OCI-LY7 (cell line): ENCODE measurements around the gene HERC6. TPM values are rescaled to one million over a fixed set of nuclear protein-coding genes. Genes with fewer than 3 reads are reported as not detected.
"Not testable (repeated sequence)": the region's sequence is repeated elsewhere in the genome, so short reads cannot be mapped to it uniquely, and the experiment has no call there.

ENCODE experiments used
- BruUV-seq: library from RNA; stranded (reverse); fragments of 400-500 nt; replicated peaks from 2 replicates; lab custom pipeline; 2021; lab: Mats Ljungman, UMichigan
- CTCF ChIA-PET: fragments of 300-600 bp; sonication (Branson Sonifier 250); formaldehyde crosslinking; loops from one replicate; lab custom pipeline; 2022; ENCODE audit warnings: antibody characterized with exemption; ENCODE audit not compliant: unreplicated experiment; lab: Charles Lee
- POLR2A ChIA-PET: fragments of 300-600 bp; sonication (Branson Sonifier 250); formaldehyde crosslinking; loops from one replicate; lab custom pipeline; 2022; ENCODE audit warnings: antibody characterized with exemption; lab: Charles Lee
- DNase-seq: peaks from one replicate; pipeline ENCODE4 v3.0.0-alpha.2; 2015; ENCODE audit warnings: low spot score
- H2AFZ ChIP-seq: fragments of 200-600 bp; sonication (generic), shearing (Covaris generic); 2 replicates; pipeline ENCODE4 v1.6.1; 2014; ENCODE audit warnings: mild to moderate bottlenecking, antibody characterized with exemption, low read length, moderate library complexity
- H3K27ac ChIP-seq: fragments of 200-600 bp; sonication (generic); 2 replicates; pipeline ENCODE4 v1.5.1; 2014; ENCODE audit warnings: mixed run types, low read depth, mild to moderate bottlenecking, moderate library complexity, low read length, inconsistent platforms; ENCODE audit not compliant: poor library complexity, severe bottlenecking
- H3K36me3 ChIP-seq: fragments of 200-600 bp; sonication (generic); 2 replicates; pipeline ENCODE4 v1.6.1; 2014; ENCODE audit warnings: mild to moderate bottlenecking, antibody characterized with exemption, low read length, moderate library complexity, mixed read lengths; ENCODE audit not compliant: insufficient read depth
- H3K4me1 ChIP-seq: fragments of 200-600 bp; sonication (generic); 2 replicates; pipeline ENCODE4 v1.5.1; 2014; ENCODE audit warnings: mild to moderate bottlenecking, low read length; ENCODE audit not compliant: insufficient read depth, poor library complexity, severe bottlenecking
- H3K4me2 ChIP-seq: fragments of 200-600 bp; sonication (generic); 2 replicates; pipeline ENCODE4 v1.6.1; 2014; ENCODE audit warnings: mild to moderate bottlenecking, low read length
- H3K4me3 ChIP-seq: fragments of 200-600 bp; sonication (generic); 2 replicates; pipeline ENCODE4 v1.5.1; 2014; ENCODE audit warnings: mild to moderate bottlenecking, low read depth, low read length; ENCODE audit not compliant: poor library complexity, severe bottlenecking
- H3K79me2 ChIP-seq: fragments of 200-600 bp; sonication (generic); 2 replicates; pipeline ENCODE4 v1.6.1; 2016; ENCODE audit warnings: low read depth, mild to moderate bottlenecking, low read length, moderate library complexity, mixed read lengths; ENCODE audit not compliant: insufficient read depth
- H3K9me2 ChIP-seq: fragments of 200-600 bp; sonication (generic); 2 replicates; pipeline ENCODE4 v1.6.1; 2016; ENCODE audit warnings: mild to moderate bottlenecking, low read length, mixed read lengths; ENCODE audit not compliant: insufficient read depth
- H3K9me3 ChIP-seq: fragments of 200-600 bp; sonication (generic); 2 replicates; pipeline ENCODE4 v1.6.1; 2014; ENCODE audit warnings: mild to moderate bottlenecking, mixed run types, low read length, mixed read lengths
- H4K20me1 ChIP-seq: fragments of 200-600 bp; sonication (generic); 2 replicates; pipeline ENCODE4 v1.6.1; 2014; ENCODE audit warnings: mild to moderate bottlenecking, antibody characterized with exemption, low read length, moderate library complexity, mixed read lengths; ENCODE audit not compliant: insufficient read depth
- CTCF ChIP-seq: fragments of 200-600 bp; sonication (generic); conservative IDR thresholded peaks from 2 replicates; pipeline ENCODE4 v1.5.1; 2014; ENCODE audit warnings: mild to moderate bottlenecking, antibody characterized with exemption, low read length, moderate library complexity, mixed read lengths
- EZH2phosphoT487 ChIP-seq: fragments of 200-600 bp; sonication (generic); IDR thresholded peaks from 2 replicates; pipeline ENCODE4 v1.6.1; 2018; ENCODE audit warnings: low read depth, borderline replicate concordance, mild to moderate bottlenecking, mixed run types, antibody characterized with exemption, low read length, moderate library complexity, mixed read lengths
- intact Hi-C: fragments of 100-400 bp; cut with micrococcal nuclease; formaldehyde crosslinking; loops from one replicate; pipeline ENCODE4 v1.10.0; 2022; ENCODE audit not compliant: unreplicated experiment
- total RNA-seq, 2 experiments: library from RNA; depleted of rRNA in 1 of 2; stranded (reverse); fragments of >200 nt in 1 of 2; shearing (Covaris generic) in 1 of 2; gene quantifications; 2 replicates each; pipeline ENCODE4 v1.2.3, GENCODE V29; 2014 to 2022

The HERC6 gene
- total RNA-seq, 2 experiments from 2014 or later: 0.09 to 0.51 TPM

GRCh38 chr4:88422403-88422802 is 43.8 kb downstream of the HERC6 start:
- DNase-seq: no peak
- intact Hi-C loops: no loop called here
- Histone ChIP-seq H3K36me3 (no peaks in the 10 kb centered on the region), H3K9me3 (no peaks in the 10 kb centered on the region), H2AFZ (no peak overlapping the region), H3K27ac (no peak overlapping the region), H3K4me2 (no peak overlapping the region), H4K20me1 (no peaks in the 10 kb centered on the region), H3K9me2 (no peaks in the 10 kb centered on the region), H3K4me3 (no peak overlapping the region), H3K79me2 (no peaks in the 10 kb centered on the region), H3K4me1 (no peaks in the 10 kb centered on the region)
- TF ChIP-seq CTCF (no peak), EZH2phosphoT487 (no peak)
- ChIA-PET CTCF (no interaction called here), POLR2A (no interaction called here)
- BruUV-seq: no TSS peak

GRCh38 chr4:88429401-88429800 is 50.7 kb downstream of the HERC6 start:
- no peaks in the 10 kb centered on the region for H3K9me2 ChIP-seq
- DNase-seq: no peak
- TF ChIP-seq CTCF (no peak), EZH2phosphoT487 (no peak)
- no peaks in the 10 kb centered on the region for H3K36me3 ChIP-seq
- no peaks in the 10 kb centered on the region for H3K9me3 ChIP-seq
- intact Hi-C loops: no loop called here
- ChIA-PET POLR2A (no interaction called here), CTCF (no interaction called here)
- no peak overlapping the region for H3K4me3 ChIP-seq
- H3K4me2 ChIP-seq: no peak overlapping the region
- H3K79me2 ChIP-seq: no peaks in the 10 kb centered on the region
- H4K20me1 ChIP-seq: no peaks in the 10 kb centered on the region
- H2AFZ ChIP-seq: no peak overlapping the region
- BruUV-seq: no TSS peak
- H3K27ac ChIP-seq: no peak overlapping the region
- no peaks in the 10 kb centered on the region for H3K4me1 ChIP-seq

DNA sequence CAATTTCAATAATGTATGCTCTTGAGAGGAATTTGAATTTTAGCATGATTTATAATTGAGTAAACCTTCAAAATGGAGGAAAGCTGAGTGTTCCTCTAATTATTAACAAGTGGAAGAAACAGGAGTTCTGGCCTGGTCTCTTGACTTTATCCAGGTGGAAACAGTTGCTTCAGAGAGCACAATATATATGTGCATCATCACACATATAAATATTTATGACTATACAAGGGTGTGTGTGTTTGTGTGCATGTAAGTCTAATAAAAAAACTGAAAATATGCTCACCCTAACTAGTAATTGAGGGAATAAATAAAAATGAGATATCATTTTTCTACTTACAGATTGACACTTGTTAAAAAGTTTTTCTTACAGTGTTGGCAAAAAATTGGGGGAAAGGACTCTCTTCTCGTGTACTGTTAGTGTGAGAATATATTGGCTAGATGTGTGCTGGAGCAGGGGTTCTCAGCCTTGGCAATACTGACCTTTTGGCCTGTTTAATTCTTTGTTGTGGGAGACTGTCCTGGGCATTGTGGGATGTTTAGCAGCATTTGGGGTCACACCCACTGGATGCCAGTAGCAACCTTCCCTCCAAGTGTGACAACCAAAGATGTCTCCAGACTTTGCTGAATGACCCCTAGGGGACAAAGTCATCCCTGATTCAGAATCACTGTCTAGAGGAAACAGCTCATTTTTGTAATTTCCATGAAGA is 57.5 kb downstream of the HERC6 start:
- H2AFZ ChIP-seq: no peak overlapping the region
- POLR2A ChIA-PET: interaction anchor here (0.7 kb wide), 1 partner anchor 57 kb away, joined by 3 read pairs; the partner anchor contains the start of gene HERC6
- H3K4me2 ChIP-seq: no peak overlapping the region
- H3K9me3 ChIP-seq: no peaks in the 10 kb centered on the region
- H3K4me3 ChIP-seq: no peak overlapping the region
- no TSS peak for BruUV-seq
- no peaks in the 10 kb centered on the region for H3K36me3 ChIP-seq
- intact Hi-C loops: no loop called here
- no peaks in the 10 kb centered on the region for H3K79me2 ChIP-seq
- no peaks in the 10 kb centered on the region for H4K20me1 ChIP-seq
- TF ChIP-seq CTCF (no peak), EZH2phosphoT487 (no peak)
- no peak for DNase-seq
- no peak overlapping the region for H3K27ac ChIP-seq
- H3K9me2 ChIP-seq: no peaks in the 10 kb centered on the region
- CTCF ChIA-PET: no interaction called here
- H3K4me1 ChIP-seq: no peaks in the 10 kb centered on the region

DNA sequence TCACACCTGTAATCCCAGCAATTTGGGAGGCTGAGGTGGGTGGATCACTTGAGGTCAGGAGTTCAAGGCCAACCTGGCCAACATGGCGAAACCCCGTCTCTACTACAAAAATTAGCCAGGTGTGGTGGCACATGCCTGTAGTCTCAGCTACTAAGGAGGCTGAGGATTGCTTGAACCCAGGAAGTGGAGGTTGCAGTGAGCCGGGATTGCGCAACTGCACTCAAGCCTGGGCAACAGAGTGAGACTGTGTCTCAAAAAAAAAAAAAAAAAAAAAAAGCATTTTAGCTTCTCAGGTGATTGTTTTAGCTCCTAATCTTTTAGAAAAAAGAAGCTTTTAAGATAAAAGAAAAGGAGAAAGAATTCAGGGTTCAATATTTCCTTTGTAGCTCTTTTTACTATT is 59.2 kb downstream of the HERC6 start:
- H3K79me2 ChIP-seq, H4K20me1 ChIP-seq, DNase-seq, CTCF ChIA-PET, H3K9me2 ChIP-seq, H3K4me2 ChIP-seq, H3K27ac ChIP-seq, H3K4me3 ChIP-seq, H3K36me3 ChIP-seq, H3K4me1 ChIP-seq, H3K9me3 ChIP-seq, H2AFZ ChIP-seq, BruUV-seq, intact Hi-C loops: not testable (repeated sequence)
- POLR2A ChIA-PET: interaction anchor here (0.6 to 0.7 kb wide), 4 partner anchors 41 to 821 kb away, joined by 3 to 10 read pairs (median 4); no protein-coding TSS in a partner anchor
